UCSD-AML1 (cell line): ENCODE data around the gene LTA4H.
"Not testable (repeated sequence)": the region's sequence is repeated elsewhere in the genome, so short reads cannot be mapped to it uniquely, and the experiment has no call there.

ENCODE experiments used
- DNase-seq: peaks from one replicate; lab custom pipeline; 2025; ENCODE audit not compliant: unreplicated experiment; lab: John Stamatoyannopoulos, UW

The LTA4H gene

DNA sequence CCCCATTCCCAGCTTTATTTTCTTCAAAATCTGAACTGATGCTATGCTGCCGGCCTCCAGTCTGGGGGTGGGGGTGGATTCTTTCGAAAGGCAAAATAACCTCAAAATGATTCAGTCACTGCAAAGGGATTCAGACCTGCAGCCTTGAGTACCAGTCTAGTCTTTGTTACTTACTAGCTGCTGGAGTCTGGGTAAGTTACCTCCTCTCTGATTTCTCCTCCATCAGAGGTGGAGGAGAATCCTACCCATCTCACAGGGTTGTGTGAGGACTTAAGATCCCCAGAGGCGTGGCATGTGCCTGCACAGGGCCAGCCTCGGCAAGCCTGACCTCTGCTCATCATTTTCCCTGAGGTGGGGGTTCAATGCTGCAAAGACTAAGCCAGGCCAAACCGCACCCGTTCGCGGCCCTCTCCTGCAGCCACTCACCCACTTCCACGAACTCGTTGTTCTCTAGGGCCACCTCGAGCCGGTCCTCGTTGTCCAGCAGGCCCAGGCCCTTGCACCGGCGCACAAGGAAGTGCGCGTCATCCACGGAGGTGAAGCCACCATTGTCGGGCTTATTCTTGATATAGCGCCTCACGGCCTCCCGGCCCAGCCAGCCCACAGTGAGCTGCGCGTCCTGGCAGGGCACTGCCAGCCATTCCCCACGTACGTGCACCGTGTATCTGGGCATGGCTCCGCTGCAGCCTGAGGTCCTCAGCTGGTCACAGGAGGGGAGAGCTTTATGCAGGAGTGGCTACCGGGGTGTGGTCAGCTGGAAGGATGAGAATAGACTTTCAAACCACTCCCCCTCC is 40.0 kb downstream of the LTA4H start:
- no peak for DNase-seq

DNA sequence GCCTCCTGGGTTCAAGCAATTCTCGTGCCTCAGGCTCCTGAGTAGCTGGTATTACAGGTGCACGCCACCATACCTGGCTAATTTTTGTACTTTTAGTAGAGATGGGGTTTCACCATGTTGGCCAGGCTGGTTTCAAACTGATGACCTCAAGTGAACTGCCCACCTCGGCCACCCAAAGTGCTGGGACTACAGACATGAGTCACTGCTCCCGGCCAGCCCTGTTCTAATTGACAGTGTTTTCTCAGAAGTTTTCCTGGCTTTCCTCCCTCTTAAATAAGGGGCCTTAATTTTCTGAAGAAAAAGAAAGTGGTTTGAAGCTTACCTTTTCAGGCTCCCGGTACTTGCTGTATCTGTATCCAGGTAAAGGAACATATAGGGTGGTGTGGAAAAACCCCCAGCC is 40.9 kb downstream of the LTA4H start:
- no peak for DNase-seq

DNA sequence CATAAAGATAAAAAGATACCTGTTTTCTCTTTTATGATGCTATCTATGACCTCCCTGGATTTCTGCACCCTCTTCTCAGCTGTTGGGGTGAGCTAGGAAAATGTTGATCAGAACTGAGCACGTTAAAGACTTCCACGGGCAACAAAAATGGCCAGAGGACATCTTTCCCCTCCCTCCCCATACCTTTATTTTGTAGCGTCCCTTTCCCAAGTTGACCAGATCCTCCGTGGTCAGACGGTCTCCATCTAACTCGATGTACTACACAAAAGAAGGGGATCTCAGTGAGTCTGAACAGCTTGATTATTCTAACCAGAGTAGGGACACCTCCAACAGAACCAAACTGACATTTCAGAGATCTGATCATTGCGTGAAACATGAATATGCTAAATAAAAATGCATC is 41.5 kb downstream of the LTA4H start:
- no peak for DNase-seq

DNA sequence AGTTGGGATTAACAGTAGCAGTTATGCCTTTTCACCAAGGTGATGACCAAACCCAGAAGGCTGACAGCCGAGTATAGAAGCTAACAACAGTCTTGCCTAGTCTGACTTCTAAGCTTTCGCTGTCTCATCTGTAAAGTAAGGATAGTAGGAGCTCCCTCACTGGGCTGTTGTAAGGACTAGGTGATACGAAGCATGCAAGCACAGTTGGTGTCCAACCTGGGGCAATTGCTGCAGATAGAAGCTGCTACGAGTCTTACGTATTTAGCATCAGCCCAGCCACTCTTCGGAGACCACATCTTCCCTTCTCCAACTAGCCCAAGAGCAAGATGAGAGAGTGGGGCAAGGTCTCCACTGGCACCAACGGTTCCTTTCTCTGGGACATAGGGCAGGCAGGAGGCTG is 45.3 kb downstream of the LTA4H start:
- DNase-seq: no peak

DNA sequence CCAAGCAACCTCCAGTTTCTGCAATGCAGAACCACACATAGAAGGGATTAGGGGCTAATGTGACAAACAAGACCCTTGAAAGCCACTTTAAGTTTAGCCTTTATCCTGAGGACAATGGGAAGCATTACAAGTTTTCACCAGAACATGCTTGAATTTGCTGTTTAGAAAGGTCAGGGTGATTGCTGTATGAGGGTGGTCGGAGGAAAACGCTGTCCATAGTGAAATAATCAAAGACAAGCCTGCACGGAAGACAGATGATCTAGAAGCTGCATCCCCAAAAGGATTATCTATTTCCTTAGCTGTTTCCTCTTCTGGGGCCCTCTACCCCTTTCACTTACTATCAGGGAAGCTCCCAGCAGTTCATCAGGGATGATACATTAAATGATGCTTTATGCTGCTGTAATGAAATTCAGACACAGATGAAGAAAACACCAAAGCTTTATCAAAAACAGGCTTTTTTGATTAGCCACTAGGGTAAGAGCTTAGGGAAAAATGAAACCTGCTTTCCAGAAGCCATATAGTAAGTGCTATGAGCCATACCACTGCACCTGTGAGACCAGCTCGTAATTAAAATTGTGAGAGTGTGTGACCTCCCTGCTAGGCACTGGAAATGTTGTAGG is 45.8 kb downstream of the LTA4H start:
- DNase-seq: no peak

DNA sequence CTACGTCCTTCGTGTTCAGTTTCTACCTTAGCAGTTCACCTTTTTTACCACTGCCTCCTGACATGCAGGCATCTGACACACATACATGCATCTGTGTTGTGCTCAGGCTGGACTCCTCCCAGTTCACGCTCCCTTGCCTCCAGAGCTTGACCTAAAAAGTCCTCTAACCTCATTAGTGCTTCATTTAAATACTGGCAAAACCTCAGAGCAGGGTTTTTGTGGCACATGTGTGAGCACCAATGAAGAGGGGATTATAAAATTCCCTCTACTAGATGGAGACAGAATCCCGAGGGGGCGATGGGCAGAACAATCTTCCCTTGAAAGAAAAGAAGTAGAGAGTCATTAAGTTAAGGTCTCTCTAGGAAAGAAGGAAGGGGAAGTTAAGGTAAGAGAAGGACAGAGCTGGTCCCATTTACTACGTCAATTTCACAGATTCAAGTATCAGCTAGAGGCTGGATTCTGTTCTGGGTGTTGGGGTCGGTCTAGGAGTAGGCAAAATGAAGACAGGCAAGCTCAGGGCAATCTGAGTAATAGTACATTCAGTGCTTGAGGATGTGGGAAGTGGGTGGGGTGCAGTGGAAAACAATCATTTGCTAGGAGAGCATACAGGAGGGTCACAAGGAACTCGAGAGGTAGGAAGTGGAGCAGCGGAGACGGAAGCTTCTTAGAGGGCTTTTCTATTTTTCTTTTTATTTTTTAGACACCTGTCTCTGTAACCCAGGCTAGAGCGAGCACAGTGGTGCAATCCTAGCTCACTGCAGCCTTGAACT is 46.7 kb downstream of the LTA4H start:
- DNase-seq: no peak

DNA sequence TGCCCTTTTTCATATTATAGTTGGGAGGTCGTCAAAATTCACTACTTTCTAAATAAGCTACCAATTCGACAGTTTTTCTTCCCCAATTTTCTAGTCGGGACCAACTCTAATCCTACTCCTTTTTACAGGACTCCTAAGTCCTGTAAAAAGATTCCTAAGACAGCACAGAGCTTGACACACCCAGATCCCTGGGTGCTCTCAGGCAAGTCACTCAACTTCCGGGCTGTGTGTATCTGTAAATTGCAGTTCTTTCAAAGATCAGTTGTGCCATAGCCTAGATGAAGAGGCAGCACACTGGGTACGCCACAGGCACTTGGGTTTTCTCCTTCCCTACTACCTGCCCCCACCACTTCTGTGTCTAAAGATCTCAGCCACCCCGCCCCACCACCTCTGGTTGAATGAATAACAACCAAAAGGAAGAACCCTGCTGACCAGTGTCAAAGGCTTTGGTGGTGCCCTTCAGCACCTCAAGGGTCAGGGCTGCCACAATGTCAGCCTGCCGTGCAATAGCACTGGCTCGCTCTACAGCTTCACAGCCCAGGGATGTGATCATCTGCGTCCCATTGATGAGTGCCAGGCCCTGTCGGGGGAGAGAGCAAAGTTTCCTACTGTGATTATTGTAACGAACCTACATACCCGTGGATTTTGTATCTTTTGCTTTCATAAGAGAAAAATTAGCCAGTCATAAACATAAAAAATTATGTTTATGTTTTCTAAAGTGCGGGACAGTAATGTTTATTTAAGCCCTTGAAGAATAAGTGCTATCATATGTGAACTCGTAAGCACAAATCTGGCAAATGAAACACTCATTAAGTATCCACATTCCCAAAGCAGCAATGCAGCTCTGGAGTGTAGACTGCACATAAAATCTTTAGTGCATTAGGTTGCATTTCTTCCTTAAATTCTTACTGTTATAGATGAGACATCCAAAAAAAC is 48.5 kb downstream of the LTA4H start:
- no peak for DNase-seq

DNA sequence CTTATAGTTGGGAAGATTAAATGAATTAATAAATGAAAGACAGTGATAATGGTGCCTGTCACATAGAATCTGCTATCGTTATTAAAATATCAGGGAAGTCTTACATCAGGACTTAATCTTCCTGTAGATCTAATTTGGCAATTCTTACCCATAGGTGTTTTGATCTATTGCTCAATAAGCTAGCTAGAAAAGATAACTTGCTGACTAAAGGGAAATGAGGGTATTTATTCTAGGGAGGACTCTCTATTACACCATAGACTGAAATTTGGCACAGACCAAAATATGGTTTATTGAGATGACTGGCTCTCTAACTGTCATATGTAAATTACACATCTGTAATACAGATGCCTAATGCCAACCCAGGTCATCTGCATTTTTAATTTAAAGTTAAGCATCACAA is 50.7 kb downstream of the LTA4H start:
- no peak for DNase-seq

DNA sequence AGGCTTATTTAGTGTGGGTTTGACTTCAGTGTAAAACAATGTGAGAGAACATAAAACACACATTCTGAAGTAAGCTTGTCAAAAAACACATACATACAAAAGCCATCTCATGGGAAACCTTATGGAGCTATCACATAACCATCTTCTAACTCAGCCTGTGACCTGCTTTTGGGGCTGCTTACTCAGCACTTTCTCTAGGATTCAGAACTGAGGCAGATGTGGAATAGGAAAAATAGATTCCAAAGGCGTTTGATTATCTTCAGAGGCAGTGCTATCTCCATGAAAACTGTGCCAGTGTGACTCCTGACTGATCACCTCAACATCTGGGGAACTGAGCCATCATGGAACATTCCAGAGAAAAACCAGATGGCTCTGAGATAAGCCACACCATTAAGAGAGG is 52.8 kb downstream of the LTA4H start:
- no peak for DNase-seq

DNA sequence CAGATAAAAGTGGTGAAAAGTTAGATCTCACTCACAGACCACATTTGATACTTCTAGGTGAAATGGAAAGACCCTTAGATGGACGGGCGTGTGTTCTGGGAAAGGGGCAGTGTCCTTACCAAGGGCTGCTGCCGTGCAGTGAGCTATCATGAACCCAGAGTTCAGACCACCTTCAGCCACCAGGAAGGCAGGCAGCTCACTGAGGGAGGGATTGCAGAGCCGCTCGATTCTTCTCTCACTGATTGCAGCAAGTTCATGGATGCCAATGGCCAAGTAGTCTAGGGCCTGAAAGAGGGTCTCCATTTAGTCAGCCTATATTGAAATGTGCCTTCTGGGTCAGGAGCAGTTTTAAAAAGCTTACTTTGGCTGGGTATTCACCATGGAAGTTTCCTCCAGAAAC is 55.0 kb downstream of the LTA4H start:
- DNase-seq: no peak

DNA sequence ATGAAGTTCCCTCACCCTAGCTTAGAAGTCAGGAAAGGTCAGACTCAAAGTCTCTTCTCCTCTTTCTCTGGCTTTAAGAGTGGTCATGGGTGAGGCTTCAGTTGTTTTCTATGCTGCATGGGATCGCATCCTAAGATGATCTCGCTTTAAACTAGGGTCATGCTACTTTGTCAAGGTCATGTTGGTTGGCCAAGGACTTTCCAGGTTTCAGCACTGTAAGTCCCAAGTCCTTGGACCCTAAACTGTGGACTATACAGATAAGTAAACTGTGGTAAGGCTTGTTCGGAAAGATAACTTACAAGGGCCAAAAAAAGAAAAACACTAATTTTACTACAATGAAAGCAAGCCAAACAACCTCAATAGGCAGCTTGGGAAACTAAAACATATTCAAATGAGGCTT is 56.6 kb downstream of the LTA4H start:
- DNase-seq: no peak

DNA sequence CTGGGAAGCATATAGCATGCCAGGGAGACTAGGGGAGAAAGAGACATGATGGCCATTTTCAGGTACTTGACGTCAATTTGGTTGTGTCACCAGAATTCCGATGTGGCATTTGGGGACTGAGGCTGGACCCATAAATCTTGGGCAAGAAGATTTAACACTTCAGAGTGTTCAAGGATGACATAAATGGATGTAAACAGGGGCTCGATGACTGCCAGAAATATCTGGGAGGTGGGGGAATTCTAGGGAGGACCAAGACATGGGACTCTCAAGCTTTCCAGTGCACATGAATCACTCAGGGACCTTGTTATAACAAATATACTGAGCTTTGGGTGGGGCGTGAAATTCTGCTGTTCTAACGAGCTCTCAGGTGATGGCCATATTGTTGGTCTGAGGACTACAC is 57.0 kb downstream of the LTA4H start:
- DNase-seq: no peak

DNA sequence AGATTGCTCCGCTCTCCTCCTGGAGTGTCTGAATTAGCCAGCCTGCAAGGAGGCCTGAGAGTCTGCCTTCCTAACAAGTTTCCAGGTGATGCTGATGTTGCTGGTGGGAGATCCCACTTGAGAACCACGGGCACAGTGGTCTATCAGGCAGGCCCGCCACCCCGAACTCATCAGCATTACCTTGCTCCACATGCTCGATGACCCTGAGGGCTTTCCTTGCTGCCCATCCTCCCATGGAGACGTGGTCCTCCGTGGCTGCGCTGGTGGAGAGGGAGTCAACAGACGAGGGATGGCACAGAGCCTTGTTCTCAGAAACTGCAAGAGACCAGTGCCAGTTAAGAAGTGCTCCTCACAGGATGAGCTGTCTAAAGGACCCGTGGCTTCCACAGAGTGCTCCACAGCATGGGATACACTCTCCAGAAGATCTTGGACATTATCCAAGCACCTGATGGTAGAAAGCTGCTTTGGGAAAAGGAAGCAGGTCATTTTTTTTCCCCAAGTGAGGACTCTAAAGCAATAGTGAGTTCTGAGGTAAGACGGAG is 57.6 kb downstream of the LTA4H start:
- DNase-seq: no peak

DNA sequence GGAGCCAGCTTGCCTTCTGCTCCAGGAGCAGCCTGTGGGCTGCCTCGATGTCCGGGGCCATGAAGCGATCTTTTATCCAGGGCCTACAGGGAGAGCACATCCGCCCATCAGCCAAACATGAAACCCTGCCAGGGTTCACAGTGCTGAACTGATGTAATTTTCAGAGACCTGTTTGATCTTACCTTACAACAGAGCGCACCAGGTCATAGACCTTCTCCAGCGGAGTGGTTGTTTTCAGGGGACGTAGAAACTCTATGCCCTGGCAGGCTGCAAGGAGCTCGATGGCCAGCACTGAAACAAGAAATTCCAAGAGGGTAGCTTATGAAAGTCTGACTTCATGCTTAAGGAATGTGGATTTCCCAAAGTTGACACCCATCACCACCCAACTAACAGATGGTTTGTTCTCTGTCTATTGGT is 59.0 kb downstream of the LTA4H start:
- DNase-seq: no peak

DNA sequence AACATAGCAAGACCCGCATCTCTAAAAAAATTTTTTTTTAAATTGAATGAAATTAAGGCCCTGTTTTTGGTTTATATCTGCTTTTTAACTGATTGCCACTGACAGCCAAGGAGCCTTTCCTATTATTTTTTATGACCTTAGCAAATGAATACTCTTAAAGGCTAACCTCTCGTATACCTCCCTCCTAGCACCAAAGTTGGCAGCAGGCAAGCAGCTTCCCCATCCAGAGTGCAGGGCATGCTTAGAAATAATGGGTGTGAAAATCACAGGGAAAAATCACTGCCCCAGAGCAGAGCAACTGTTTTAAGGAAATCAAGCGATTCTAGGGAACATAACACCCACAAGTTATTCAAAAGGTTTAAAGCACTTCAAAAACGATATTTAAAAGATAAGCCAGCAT is 59.9 kb downstream of the LTA4H start:
- DNase-seq: no peak

DNA sequence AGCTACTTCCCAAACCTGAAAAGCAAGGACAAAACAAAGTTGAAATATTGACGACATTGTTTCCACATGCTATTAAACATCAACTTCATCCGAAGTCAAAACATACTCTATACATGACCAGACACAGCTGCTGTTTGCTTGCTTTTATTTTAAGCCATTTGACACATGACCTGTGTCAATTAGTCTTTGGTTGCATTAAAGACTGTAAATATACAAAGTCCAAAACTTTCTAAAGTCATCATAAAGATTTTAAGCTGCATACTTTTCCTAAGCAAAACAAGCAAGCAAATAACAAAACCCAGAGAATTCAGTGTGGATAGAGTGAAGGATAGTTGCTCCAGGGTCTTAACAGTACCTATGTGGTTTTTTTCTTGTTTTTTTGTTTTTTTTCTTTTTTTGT is 61.0 kb downstream of the LTA4H start:
- no peak for DNase-seq

DNA sequence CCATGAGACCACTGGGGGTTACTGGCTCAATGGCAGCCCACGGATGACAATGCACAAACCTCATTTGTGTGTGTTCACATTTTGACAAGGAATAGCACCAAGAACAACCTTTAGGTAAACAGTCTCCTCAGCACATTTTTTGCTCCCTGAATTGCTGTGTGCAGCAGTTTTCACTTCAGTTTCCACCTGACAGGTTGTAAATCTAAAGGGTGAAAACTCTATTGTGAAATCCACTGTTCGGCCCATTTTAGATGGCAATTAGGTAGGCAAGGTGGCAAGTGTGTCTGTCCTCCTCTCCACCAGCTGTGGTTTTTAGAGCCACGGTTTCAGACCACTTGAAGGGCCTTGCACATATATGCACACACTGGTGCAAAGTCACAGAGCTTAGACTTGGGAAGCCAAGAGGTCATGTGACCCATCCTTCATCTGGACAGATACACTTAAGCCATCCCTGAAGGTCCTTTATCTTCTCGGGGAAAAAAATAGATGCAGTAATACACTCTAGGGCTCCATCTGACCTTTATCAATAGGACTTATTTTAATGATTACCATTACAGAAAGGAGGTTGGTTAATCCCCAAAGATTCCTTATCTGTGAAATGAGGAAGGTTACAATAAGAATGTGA is 62.4 kb downstream of the LTA4H start:
- no peak for DNase-seq

DNA sequence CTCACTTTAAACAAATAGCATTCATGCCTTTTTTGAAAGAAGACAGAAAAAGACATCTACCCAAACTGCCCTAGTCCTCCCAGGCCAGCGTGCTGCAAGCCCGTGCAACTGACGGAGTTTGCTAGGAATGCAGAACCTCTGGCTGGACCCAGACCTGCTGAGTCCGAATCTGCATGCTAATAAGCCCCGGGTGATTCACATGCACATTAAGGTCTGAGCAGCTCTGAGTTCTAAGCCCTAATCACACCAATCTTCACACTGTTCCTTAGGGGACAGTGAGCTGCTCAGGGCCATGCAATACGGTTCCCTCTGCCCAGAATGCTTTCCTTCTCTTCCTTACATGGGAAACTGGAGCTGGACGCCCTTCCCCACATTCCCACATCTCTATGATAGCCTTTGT is 64.5 kb downstream of the LTA4H start:
- DNase-seq: no peak

DNA sequence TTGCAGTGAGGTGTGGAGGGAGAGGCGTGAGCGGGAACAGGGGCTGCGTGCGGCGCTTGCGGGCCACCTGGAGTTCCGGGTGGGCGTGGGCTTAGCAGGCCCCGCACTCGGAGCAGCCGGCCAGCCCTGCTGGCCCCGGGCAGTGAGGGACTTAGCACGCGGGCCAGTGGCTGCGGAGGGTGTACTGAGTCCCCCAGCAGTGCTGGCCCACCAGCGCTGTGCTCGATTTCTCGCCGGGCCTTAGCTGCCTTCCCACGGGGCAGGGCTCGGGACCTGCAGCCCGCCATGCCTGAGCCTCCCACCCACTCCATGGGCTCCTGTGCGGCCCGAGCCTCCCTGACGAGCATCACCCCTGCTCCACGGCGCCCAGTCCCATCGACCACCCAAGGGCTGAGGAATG is 66.3 kb downstream of the LTA4H start:
- not testable (repeated sequence) for DNase-seq

DNA sequence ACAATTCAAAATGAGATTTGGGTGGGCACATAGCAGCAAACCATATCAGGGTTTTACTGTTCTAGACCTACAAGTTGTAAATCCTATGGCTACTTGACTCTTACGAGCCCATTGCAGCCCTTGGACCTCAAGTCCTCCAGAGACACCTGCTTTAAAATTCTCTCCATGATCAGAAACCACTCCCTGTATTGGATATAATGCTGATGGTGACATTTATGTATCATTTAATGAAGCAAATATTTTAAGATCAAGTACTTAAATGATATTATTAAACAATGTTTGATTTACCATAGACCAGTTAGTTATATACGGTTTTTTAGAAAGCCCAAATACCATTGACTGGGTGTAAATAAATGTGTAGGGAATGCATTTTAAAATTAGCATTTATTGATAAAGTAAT is 68.1 kb downstream of the LTA4H start:
- no peak for DNase-seq
